ENCODE results near the gene TRIM31. TPM values are rescaled to one million over a fixed set of nuclear protein-coding genes. Genes with fewer than 3 reads are reported as not detected.

TRIM31 gene
- total RNA-seq, 1 donor from 2014 or later, result not detected

GRCh38 chr6:30097902-30098768 lies 14.8 kb downstream of the TRIM31 start:
- intact Hi-C loops (cut with DNase I), result no loop called here
- ATAC-seq (no peak), DNase-seq (ENCODE audit: missing footprints) (no peak)

- intact Hi-C loops (cut with DNase I), result no loop called here
- ATAC-seq (no peak), DNase-seq (ENCODE audit: missing footprints) (no peak)
Observed at GRCh38 chr6:30096829-30097228, 16.1 kb downstream of the TRIM31 start.

GRCh38 chr6:30093951-30094661 lies 18.8 kb downstream of the TRIM31 start:
- ATAC-seq (no peak), DNase-seq (ENCODE audit: missing footprints) (no peak)
- intact Hi-C loops (cut with DNase I), result no loop called here

- no peak for DNase-seq (ENCODE audit: missing footprints)
- ATAC-seq, result no peak
- intact Hi-C loops (cut with DNase I), result no loop called here
Observed at GRCh38 chr6:30092852-30093543, 19.9 kb downstream of the TRIM31 start.

- intact Hi-C loops (cut with DNase I), result no loop called here
- ATAC-seq (no peak), DNase-seq (ENCODE audit: missing footprints) (no peak)
Observed at GRCh38 chr6:30091577-30092381, 21.1 kb downstream of the TRIM31 start.

GRCh38 chr6:30087876-30088275 lies 25.0 kb downstream of the TRIM31 start:
- intact Hi-C loops (cut with DNase I), result no loop called here
- DNase-seq (ENCODE audit: missing footprints), result no peak
- no peak for ATAC-seq

- ATAC-seq (no peak), DNase-seq (ENCODE audit: missing footprints) (no peak)
- intact Hi-C loops (cut with DNase I), result no loop called here
Observed at GRCh38 chr6:30077218-30077617, 35.7 kb downstream of the TRIM31 start.

- intact Hi-C loops (cut with DNase I), result no loop called here
- peak; percentile 62 for DNase-seq (ENCODE audit: missing footprints)
- no peak for ATAC-seq
Observed at GRCh38 chr6:30075790-30076732, 36.8 kb downstream of the TRIM31 start.

GRCh38 chr6:30075094-30075789 lies 37.6 kb downstream of the TRIM31 start, which contains the start of gene RNF39:
RNF39 (minus strand) TSS chr6:30075769; CDS start chr6:30075585, 184 bp downstream.
- intact Hi-C loops (cut with DNase I), result no loop called here
- no peak for ATAC-seq
- peak; percentile 64 for DNase-seq (ENCODE audit: missing footprints)

GRCh38 chr6:30074331-30075093 lies 38.4 kb downstream of the TRIM31 start:
- ATAC-seq, result no peak
- intact Hi-C loops (cut with DNase I), result no loop called here
- DNase-seq (ENCODE audit: missing footprints), result peak; percentile 57

- no peak for DNase-seq (ENCODE audit: missing footprints)
- ATAC-seq, result no peak
- intact Hi-C loops (cut with DNase I), result no loop called here
Observed at GRCh38 chr6:30073489-30074235, 39.2 kb downstream of the TRIM31 start.

- DNase-seq (ENCODE audit: missing footprints), result no peak
Observed at GRCh38 chr6:30071858-30072257, 41.0 kb downstream of the TRIM31 start.

GRCh38 chr6:30071081-30071818 lies 41.6 kb downstream of the TRIM31 start:
- ATAC-seq, result no peak
- no peak for DNase-seq (ENCODE audit: missing footprints)

More at GRCh38 chr6:30071858-30072257, 41.0 kb downstream of the TRIM31 start:
- ATAC-seq, result no peak
- intact Hi-C loops (cut with DNase I), result no loop called here

GRCh38 chr6:30067460-30068139 lies 45.3 kb downstream of the TRIM31 start:
- DNase-seq (ENCODE audit: missing footprints) (peak; percentile 91), ATAC-seq (no peak)
- intact Hi-C loops (cut with DNase I), result loop anchor here (2.0 kb wide), 1 partner anchor 33 kb away; no protein-coding TSS in a partner anchor

More at GRCh38 chr6:30071081-30071818, 41.6 kb downstream of the TRIM31 start:
- intact Hi-C loops (cut with DNase I), result no loop called here
